ENCODE measurements around the gene VSIG2.
"Not testable (repeated sequence)": the region's sequence is repeated elsewhere in the genome, so short reads cannot be mapped to it uniquely, and the experiment has no call there.

VSIG2 gene

GRCh38 chr11:124778281-124778680, 26.2 kb upstream of the VSIG2 start:
- no peak for TF ChIP-seq ARNTL (CRISPR knock-in tag; IDR thresholded peaks at IDR 0.05; ENCODE audit: borderline replicate concordance, low read depth)
- TF ChIP-seq RARB (CRISPR knock-in tag; IDR thresholded peaks at IDR 0.05), result no peak
- no peak for TF ChIP-seq PPARA (CRISPR knock-in tag; IDR thresholded peaks at IDR 0.05; ENCODE audit: borderline replicate concordance)
- ATAC-seq, result no peak

DNA sequence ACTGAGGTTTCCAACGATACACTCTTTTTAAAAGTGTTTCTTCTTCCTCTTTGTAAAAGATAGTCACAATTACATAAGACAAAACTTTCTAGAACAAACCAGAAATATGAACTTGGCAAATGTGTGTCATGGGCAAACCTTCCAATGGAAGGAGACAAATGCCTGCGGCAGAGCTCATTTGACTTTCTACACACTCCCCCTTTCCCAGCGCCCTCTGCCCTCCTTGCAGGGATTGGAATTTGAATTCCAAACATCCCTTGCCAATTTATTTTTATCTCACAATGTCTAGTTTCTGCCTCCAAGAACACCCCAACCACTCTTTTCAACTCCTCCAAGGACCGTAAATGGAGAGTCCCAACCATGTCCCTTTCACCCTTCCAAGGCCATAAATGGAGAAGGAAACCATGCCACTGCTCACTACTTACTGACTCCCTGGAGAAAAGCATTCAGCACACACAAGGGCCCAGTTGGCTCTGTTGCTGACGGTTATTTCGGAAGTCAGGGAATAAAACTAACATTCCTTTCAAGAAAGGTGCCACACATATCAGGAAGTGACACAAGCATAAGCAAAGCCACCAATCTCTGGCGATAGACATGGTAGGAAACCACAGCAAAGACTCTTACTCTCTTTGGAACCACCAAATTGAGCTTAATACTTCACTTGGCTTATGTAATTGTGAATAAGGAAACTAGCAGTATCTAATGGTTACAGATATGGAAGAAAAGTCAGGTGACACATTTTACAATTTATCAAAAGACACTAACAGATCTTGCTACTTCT, 25.0 kb upstream of the VSIG2 start:
- no peak for ATAC-seq
- TF ChIP-seq OSR1 (CRISPR knock-in tag; IDR thresholded peaks at IDR 0.05), result no peak
- TF ChIP-seq, protein P1, sequence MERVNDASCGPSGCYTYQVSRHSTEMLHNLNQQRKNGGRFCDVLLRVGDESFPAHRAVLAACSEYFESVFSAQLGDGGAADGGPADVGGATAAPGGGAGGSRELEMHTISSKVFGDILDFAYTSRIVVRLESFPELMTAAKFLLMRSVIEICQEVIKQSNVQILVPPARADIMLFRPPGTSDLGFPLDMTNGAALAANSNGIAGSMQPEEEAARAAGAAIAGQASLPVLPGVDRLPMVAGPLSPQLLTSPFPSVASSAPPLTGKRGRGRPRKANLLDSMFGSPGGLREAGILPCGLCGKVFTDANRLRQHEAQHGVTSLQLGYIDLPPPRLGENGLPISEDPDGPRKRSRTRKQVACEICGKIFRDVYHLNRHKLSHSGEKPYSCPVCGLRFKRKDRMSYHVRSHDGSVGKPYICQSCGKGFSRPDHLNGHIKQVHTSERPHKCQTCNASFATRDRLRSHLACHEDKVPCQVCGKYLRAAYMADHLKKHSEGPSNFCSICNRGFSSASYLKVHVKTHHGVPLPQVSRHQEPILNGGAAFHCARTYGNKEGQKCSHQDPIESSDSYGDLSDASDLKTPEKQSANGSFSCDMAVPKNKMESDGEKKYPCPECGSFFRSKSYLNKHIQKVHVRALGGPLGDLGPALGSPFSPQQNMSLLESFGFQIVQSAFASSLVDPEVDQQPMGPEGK (CRISPR knock-in tag; IDR thresholded peaks at IDR 0.05; ENCODE audit: borderline replicate concordance), result no peak
- TF ChIP-seq ESRRG (CRISPR knock-in tag; IDR thresholded peaks at IDR 0.05), result no peak
- TF ChIP-seq TCF4 (CRISPR knock-in tag; IDR thresholded peaks at IDR 0.05; ENCODE audit: borderline replicate concordance), result no peak
- TF ChIP-seq, protein P2, sequence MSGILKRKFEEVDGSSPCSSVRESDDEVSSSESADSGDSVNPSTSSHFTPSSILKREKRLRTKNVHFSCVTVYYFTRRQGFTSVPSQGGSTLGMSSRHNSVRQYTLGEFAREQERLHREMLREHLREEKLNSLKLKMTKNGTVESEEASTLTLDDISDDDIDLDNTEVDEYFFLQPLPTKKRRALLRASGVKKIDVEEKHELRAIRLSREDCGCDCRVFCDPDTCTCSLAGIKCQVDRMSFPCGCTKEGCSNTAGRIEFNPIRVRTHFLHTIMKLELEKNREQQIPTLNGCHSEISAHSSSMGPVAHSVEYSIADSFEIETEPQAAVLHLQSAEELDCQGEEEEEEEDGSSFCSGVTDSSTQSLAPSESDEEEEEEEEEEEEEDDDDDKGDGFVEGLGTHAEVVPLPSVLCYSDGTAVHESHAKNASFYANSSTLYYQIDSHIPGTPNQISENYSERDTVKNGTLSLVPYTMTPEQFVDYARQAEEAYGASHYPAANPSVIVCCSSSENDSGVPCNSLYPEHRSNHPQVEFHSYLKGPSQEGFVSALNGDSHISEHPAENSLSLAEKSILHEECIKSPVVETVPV (CRISPR knock-in tag; IDR thresholded peaks at IDR 0.05), result no peak
- no peak for TF ChIP-seq ARNTL (CRISPR knock-in tag; IDR thresholded peaks at IDR 0.05; ENCODE audit: borderline replicate concordance, low read depth)
- TF ChIP-seq POU6F1 (CRISPR knock-in tag; IDR thresholded peaks at IDR 0.05; ENCODE audit: borderline replicate concordance, low read depth), result no peak

- ATAC-seq, result not testable (repeated sequence)
Measured at GRCh38 chr11:124770959-124771358, 18.9 kb upstream of the VSIG2 start.

- TF ChIP-seq, protein P3, sequence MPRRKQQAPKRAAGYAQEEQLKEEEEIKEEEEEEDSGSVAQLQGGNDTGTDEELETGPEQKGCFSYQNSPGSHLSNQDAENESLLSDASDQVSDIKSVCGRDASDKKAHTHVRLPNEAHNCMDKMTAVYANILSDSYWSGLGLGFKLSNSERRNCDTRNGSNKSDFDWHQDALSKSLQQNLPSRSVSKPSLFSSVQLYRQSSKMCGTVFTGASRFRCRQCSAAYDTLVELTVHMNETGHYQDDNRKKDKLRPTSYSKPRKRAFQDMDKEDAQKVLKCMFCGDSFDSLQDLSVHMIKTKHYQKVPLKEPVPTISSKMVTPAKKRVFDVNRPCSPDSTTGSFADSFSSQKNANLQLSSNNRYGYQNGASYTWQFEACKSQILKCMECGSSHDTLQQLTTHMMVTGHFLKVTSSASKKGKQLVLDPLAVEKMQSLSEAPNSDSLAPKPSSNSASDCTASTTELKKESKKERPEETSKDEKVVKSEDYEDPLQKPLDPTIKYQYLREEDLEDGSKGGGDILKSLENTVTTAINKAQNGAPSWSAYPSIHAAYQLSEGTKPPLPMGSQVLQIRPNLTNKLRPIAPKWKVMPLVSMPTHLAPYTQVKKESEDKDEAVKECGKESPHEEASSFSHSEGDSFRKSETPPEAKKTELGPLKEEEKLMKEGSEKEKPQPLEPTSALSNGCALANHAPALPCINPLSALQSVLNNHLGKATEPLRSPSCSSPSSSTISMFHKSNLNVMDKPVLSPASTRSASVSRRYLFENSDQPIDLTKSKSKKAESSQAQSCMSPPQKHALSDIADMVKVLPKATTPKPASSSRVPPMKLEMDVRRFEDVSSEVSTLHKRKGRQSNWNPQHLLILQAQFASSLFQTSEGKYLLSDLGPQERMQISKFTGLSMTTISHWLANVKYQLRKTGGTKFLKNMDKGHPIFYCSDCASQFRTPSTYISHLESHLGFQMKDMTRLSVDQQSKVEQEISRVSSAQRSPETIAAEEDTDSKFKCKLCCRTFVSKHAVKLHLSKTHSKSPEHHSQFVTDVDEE (CRISPR knock-in tag; IDR thresholded peaks at IDR 0.05), result no peak
- no peak for TF ChIP-seq CSDC2 (CRISPR knock-in tag; IDR thresholded peaks at IDR 0.05)
- TF ChIP-seq CREB5 (CRISPR knock-in tag; IDR thresholded peaks at IDR 0.05; ENCODE audit: low read depth), result no peak
- peak; percentile 52 for ATAC-seq
Measured at GRCh38 chr11:124769806-124770774, 18.0 kb upstream of the VSIG2 start.

DNA sequence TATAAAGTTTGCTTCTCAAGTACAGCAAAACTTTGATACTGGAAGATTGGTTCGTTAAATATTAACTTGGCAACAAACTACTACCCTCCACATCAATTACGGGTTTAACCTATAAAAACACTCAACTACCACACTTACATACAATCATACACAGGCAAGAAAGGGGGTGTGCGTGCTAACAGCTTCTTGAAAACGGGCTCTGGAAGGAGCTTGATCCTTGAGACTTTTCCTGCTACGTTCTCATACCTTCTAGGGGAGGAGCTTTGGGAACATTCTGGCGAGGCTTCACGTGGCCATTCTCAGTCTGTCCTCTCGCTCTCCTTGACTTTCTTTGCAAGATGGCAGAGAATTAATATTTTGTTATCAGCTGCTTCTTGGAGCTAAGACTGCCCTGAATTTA, 16.9 kb upstream of the VSIG2 start:
- TF ChIP-seq CSDC2 (CRISPR knock-in tag; IDR thresholded peaks at IDR 0.05), result no peak
- TF ChIP-seq TCF4 (CRISPR knock-in tag; IDR thresholded peaks at IDR 0.05; ENCODE audit: borderline replicate concordance), result no peak
- TF ChIP-seq OSR1 (CRISPR knock-in tag; IDR thresholded peaks at IDR 0.05), result no peak
- TF ChIP-seq ZNF70 (CRISPR knock-in tag; IDR thresholded peaks at IDR 0.05), result no peak
- TF ChIP-seq RARB (CRISPR knock-in tag; IDR thresholded peaks at IDR 0.05), result no peak
- no peak for TF ChIP-seq ZNF8 (CRISPR knock-in tag; IDR thresholded peaks at IDR 0.05)
- TF ChIP-seq, protein P2 (CRISPR knock-in tag; IDR thresholded peaks at IDR 0.05), result no peak

More for the DNA sequence above, 16.9 kb upstream of the VSIG2 start:
- ATAC-seq, result no peak
